Neural progenitor cell (in vitro differentiated cells): ENCODE data around the gene C6orf141. TPM values are rescaled to one million over a fixed set of nuclear protein-coding genes. Genes with fewer than 3 reads are reported as not detected.

Experiments
- DNase-seq: peaks from one replicate; pipeline ENCODE4 v3.0.0-alpha.2; 2016; ENCODE audit warnings: low spot score
- H2AFZ ChIP-seq: fragments of 200-600 bp; sonication (generic); replicated peaks from 2 replicates; pipeline ENCODE4 v1.6.1; 2016; ENCODE audit warnings: antibody characterized with exemption
- H3F3A ChIP-seq: fragments of 200-600 bp; sonication (generic); 2 replicates; pipeline ENCODE4 v1.6.1; 2016; ENCODE audit warnings: antibody characterized with exemption, low read depth
- H3K27ac ChIP-seq: fragments of 200-600 bp; sonication (generic); 2 replicates; pipeline ENCODE4 v1.5.1; 2016; ENCODE audit warnings: mild to moderate bottlenecking
- H3K27me3 ChIP-seq: fragments of 200-600 bp; sonication (generic); 2 replicates; pipeline ENCODE4 v1.6.1; 2016; ENCODE audit warnings: mild to moderate bottlenecking, moderate library complexity
- H3K36me3 ChIP-seq: fragments of 200-600 bp; sonication (generic); 2 replicates; pipeline ENCODE4 v1.5.1; 2016
- H3K4me1 ChIP-seq: fragments of 200-600 bp; sonication (generic); 2 replicates; pipeline ENCODE4 v1.6.1; 2016; ENCODE audit warnings: mixed run types
- H3K4me2 ChIP-seq: fragments of 200-600 bp; sonication (generic); 2 replicates; pipeline ENCODE4 v1.6.1; 2016
- H3K4me3 ChIP-seq: fragments of 200-600 bp; sonication (generic); 2 replicates; pipeline ENCODE4 v1.5.1; 2016
- H3K79me2 ChIP-seq: fragments of 200-600 bp; sonication (generic); 2 replicates; pipeline ENCODE4 v1.6.1; 2016; ENCODE audit warnings: low read depth
- H3K9ac ChIP-seq: fragments of 200-600 bp; sonication (generic); 2 replicates; pipeline ENCODE4 v1.6.1; 2016
- H3K9me3 ChIP-seq: fragments of 200-600 bp; sonication (generic); 2 replicates; pipeline ENCODE4 v1.5.1; 2016; ENCODE audit warnings: low read depth
- H4K20me1 ChIP-seq: fragments of 200-600 bp; sonication (generic); 2 replicates; pipeline ENCODE4 v1.6.1; 2016; ENCODE audit warnings: low read depth
- H3K27ac Mint-ChIP-seq: 3 replicates; pipeline ENCODE4 v1.8.0; 2021; ENCODE audit warnings: mixed read lengths
- H3K27me3 Mint-ChIP-seq: 2 replicates; pipeline ENCODE4 v1.8.0; 2022; ENCODE audit warnings: low read depth, mild to moderate bottlenecking, inconsistent platforms, moderate library complexity, mixed read lengths; ENCODE audit not compliant: insufficient read depth
- H3K36me3 Mint-ChIP-seq: 3 replicates; pipeline ENCODE4 v1.8.0; 2021; ENCODE audit warnings: mixed read lengths
- H3K4me1 Mint-ChIP-seq: 3 replicates; pipeline ENCODE4 v1.8.0; 2021; ENCODE audit warnings: mixed read lengths
- H3K4me3 Mint-ChIP-seq: 3 replicates; pipeline ENCODE4 v1.8.0; 2021; ENCODE audit warnings: mild to moderate bottlenecking, moderate library complexity, mixed read lengths
- H3K9me3 Mint-ChIP-seq: 3 replicates; pipeline ENCODE4 v1.8.0; 2020; ENCODE audit warnings: mixed read lengths
- EZH2 ChIP-seq: fragments of 200-600 bp; sonication (generic); IDR thresholded peaks from 2 replicates; pipeline ENCODE4 v1.6.1; 2017; ENCODE audit warnings: antibody characterized with exemption, mild to moderate bottlenecking, moderate library complexity
- EZH2phosphoT487 ChIP-seq: fragments of 200-600 bp; sonication (generic); IDR thresholded peaks from 2 replicates; pipeline ENCODE4 v1.6.1; 2017; ENCODE audit warnings: antibody characterized with exemption
- total RNA-seq: library from RNA; depleted of rRNA; stranded (reverse); fragments of >200 nt; gene quantifications from 2 replicates; pipeline ENCODE4 v1.2.3, GENCODE V29; 2015; ENCODE audit warnings: low replicate concordance
- TF ChIP-seq, protein P1 (sequence below): fragments of 200-600 bp; sonication (generic); IDR thresholded peaks from 2 replicates; pipeline ENCODE4 v1.5.1; 2017; ENCODE audit warnings: antibody characterized with exemption, mild to moderate bottlenecking

C6orf141 gene
- total RNA-seq, 1 donor from 2014 or later: 87.2 TPM

DNA sequence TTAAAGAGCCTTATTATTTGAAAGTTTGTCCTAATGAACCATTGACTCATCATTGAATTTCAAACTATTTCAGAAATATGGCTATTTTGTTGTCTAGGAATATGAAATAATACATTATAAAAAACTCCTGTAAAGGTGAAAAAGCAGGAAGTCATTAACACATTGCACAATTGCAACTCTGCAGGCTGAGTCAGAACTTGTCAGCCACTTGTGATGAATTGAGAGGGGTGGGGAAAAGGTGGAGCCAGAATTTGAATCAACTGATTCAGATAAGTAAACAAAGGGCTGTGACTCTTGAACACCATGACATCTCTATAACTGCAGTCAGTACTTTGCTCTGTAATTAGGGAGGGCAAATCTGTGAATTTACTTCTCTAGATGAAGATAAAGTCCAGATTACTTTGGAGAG, 6.0 kb downstream of the C6orf141 start:
- no peak for TF ChIP-seq EZH2phosphoT487
- TF ChIP-seq EZH2: no peak
- TF ChIP-seq, protein P1, sequence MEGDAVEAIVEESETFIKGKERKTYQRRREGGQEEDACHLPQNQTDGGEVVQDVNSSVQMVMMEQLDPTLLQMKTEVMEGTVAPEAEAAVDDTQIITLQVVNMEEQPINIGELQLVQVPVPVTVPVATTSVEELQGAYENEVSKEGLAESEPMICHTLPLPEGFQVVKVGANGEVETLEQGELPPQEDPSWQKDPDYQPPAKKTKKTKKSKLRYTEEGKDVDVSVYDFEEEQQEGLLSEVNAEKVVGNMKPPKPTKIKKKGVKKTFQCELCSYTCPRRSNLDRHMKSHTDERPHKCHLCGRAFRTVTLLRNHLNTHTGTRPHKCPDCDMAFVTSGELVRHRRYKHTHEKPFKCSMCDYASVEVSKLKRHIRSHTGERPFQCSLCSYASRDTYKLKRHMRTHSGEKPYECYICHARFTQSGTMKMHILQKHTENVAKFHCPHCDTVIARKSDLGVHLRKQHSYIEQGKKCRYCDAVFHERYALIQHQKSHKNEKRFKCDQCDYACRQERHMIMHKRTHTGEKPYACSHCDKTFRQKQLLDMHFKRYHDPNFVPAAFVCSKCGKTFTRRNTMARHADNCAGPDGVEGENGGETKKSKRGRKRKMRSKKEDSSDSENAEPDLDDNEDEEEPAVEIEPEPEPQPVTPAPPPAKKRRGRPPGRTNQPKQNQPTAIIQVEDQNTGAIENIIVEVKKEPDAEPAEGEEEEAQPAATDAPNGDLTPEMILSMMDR: no peak
- H3K36me3 Mint-ChIP-seq: no peaks in the 10 kb centered on the region

DNA sequence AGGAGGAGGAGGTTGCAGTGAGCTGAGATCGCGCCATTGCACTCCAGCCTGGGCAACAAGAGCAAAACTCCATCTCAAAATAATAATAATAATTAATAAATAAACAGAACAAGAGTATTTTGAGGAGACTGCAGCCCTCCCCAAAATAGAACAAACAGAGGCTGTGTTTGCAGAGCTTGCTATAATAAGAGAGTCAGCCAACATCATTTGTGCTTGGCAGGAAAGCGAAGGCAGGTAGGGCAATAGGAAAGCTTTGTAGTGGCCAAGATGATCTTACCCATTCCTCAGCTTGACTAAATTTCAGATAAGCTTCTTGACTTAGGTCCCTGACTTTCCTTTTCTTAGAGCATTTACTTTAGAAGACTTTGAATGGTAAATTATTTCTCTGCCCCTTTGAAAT, 6.7 kb downstream of the C6orf141 start:
- peaks cover 66% of the 10 kb centered on the region for H3F3A ChIP-seq
- TF ChIP-seq, protein P1: no peak
- no peak for TF ChIP-seq EZH2phosphoT487
- no peak for TF ChIP-seq EZH2
- no peak overlapping the region for H3K4me3 ChIP-seq
- no peaks in the 10 kb centered on the region for H3K27me3 ChIP-seq
- H3K27me3 Mint-ChIP-seq: no peaks in the 10 kb centered on the region
- peaks cover 30% of the 10 kb centered on the region for H4K20me1 ChIP-seq
- no peak overlapping the region for H2AFZ ChIP-seq
- no peak overlapping the region for H3K27ac Mint-ChIP-seq
- peaks cover 66% of the 10 kb centered on the region for H3K79me2 ChIP-seq
- no peaks in the 10 kb centered on the region for H3K9me3 ChIP-seq
- H3K36me3 Mint-ChIP-seq: no peaks in the 10 kb centered on the region
- H3K9ac ChIP-seq: no peak overlapping the region
- peak overlapping the region; percentile 13 for H3K27ac ChIP-seq
- peaks cover 15% of the 10 kb centered on the region for H3K36me3 ChIP-seq
- H3K4me1 ChIP-seq: peaks cover 40% of the 10 kb centered on the region
- H3K4me1 Mint-ChIP-seq: peaks cover 24% of the 10 kb centered on the region
- no peak overlapping the region for H3K4me3 Mint-ChIP-seq
- H3K9me3 Mint-ChIP-seq: no peaks in the 10 kb centered on the region
- DNase-seq: no peak
- H3K4me2 ChIP-seq: no peak overlapping the region

More for the DNA sequence above, 6.0 kb downstream of the C6orf141 start:
- peaks cover 40% of the 10 kb centered on the region for H3K4me1 ChIP-seq
- H3K9me3 ChIP-seq: no peaks in the 10 kb centered on the region
- H3K4me3 Mint-ChIP-seq: no peak overlapping the region
- no peaks in the 10 kb centered on the region for H3K9me3 Mint-ChIP-seq
- H3K36me3 ChIP-seq: peaks cover 15% of the 10 kb centered on the region
- H4K20me1 ChIP-seq: peaks cover 30% of the 10 kb centered on the region
- H3K27ac ChIP-seq: no peak overlapping the region
- H3K79me2 ChIP-seq: peaks cover 72% of the 10 kb centered on the region
- peaks cover 30% of the 10 kb centered on the region for H3K4me1 Mint-ChIP-seq
- DNase-seq: no peak
- H3K27me3 ChIP-seq: no peaks in the 10 kb centered on the region
- no peak overlapping the region for H3K9ac ChIP-seq
- H3K4me2 ChIP-seq: peak overlapping the region; percentile 63
- H3K27ac Mint-ChIP-seq: no peak overlapping the region
- H3K27me3 Mint-ChIP-seq: peaks cover 2% of the 10 kb centered on the region
- no peak overlapping the region for H2AFZ ChIP-seq
- H3K4me3 ChIP-seq: peak overlapping the region; percentile 18
- peaks cover 69% of the 10 kb centered on the region for H3F3A ChIP-seq

DNA sequence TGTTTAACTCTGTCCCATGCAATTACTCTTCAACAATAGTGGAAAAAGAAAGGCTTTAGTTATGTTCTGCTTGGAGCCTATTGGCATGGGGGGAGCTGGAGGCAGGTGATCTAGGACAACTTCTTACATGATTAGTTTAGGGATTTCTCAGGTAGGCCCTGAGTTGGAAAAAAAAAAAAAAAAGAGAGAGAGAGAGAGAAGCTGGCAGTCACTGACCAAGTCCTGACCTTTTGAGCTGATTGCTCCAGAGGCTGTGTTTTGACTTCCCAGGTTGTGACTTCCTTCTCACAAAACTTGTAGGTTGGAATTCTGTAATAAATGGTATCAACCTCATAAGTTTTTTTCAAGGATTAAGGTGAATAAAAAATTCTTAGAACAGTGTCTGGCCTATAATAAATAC, 7.8 kb downstream of the C6orf141 start:
- no peaks in the 10 kb centered on the region for H3K9me3 Mint-ChIP-seq
- H3K27ac ChIP-seq: peak overlapping the region; percentile 38
- H3K27ac Mint-ChIP-seq: no peak overlapping the region
- peaks cover 30% of the 10 kb centered on the region for H4K20me1 ChIP-seq
- H3K27me3 Mint-ChIP-seq: no peaks in the 10 kb centered on the region
- DNase-seq: no peak
- no peak overlapping the region for H3K4me3 ChIP-seq
- H3K36me3 Mint-ChIP-seq: no peaks in the 10 kb centered on the region
- H2AFZ ChIP-seq: no peak overlapping the region
- TF ChIP-seq EZH2phosphoT487 (no peak), EZH2 (no peak)
- TF ChIP-seq, protein P1: no peak
- H3K4me1 Mint-ChIP-seq: peaks cover 17% of the 10 kb centered on the region
- no peaks in the 10 kb centered on the region for H3K27me3 ChIP-seq
- H3K36me3 ChIP-seq: peaks cover 15% of the 10 kb centered on the region
- H3K4me3 Mint-ChIP-seq: no peak overlapping the region
- H3K4me1 ChIP-seq: peaks cover 29% of the 10 kb centered on the region
- H3F3A ChIP-seq: peaks cover 62% of the 10 kb centered on the region
- no peaks in the 10 kb centered on the region for H3K9me3 ChIP-seq
- H3K4me2 ChIP-seq: no peak overlapping the region
- no peak overlapping the region for H3K9ac ChIP-seq
- peaks cover 55% of the 10 kb centered on the region for H3K79me2 ChIP-seq
